IMR-90 (cell line): Measurements from ENCODE around the gene OR5AR1. TPM values are rescaled to one million over a fixed set of nuclear protein-coding genes. Genes with fewer than 3 reads are reported as not detected.

Source experiments
- ATAC-seq: fragments of 200-7000 bp; cut with Tn5 transposase; 2 replicates; pipeline ENCODE4 v1.9.1; 2020; ENCODE audit warnings: low read depth, mild to moderate bottlenecking, moderate library complexity
- BruUV-seq: library from RNA; stranded (reverse); fragments of 400-500 nt; replicated peaks from 2 replicates; lab custom pipeline; 2021; lab: Mats Ljungman, UMichigan
- CTCF ChIA-PET: fragments of 300-600 bp; formaldehyde crosslinking; extraction: SDS; loops from one replicate; lab custom pipeline; 2021; ENCODE audit warnings: antibody characterized with exemption; lab: Yijun Ruan, JAX
- POLR2A ChIA-PET: fragments of 300-600 bp; sonication (Branson Sonifier 250); formaldehyde crosslinking; loops from one replicate; lab custom pipeline; 2022; ENCODE audit warnings: antibody characterized with exemption; ENCODE audit not compliant: unreplicated experiment; lab: Charles Lee
- DNase-seq: peaks from one replicate; pipeline ENCODE4 v3.0.0; 2013
- H2AFZ ChIP-seq: replicated peaks from 2 replicates; pipeline ENCODE3; 2013; ENCODE audit warnings: low read length, mild to moderate bottlenecking; ENCODE audit not compliant: poor library complexity
- H2AK5ac ChIP-seq: 2 replicates; pipeline ENCODE4 v1.6.1; 2013; ENCODE audit warnings: low read depth, low read length, inconsistent platforms
- H2AK9ac ChIP-seq: replicated peaks from 2 replicates; pipeline ENCODE3; 2013; ENCODE audit warnings: mild to moderate bottlenecking, low read depth, low read length, moderate library complexity; ENCODE audit not compliant: poor library complexity
- H2BK120ac ChIP-seq: 2 replicates; pipeline ENCODE4 v1.6.1; 2013; ENCODE audit warnings: low read depth, low read length, inconsistent platforms
- H2BK15ac ChIP-seq: 3 replicates; pipeline ENCODE4 v1.6.1; 2013; ENCODE audit warnings: low read depth, low read length, inconsistent platforms
- H2BK20ac ChIP-seq: 2 replicates; pipeline ENCODE4 v1.6.1; 2013; ENCODE audit warnings: low read depth, mild to moderate bottlenecking, inconsistent platforms, low read length, moderate library complexity
- H2BK5ac ChIP-seq: 2 replicates; pipeline ENCODE4 v1.6.1; 2013; ENCODE audit warnings: mild to moderate bottlenecking, low read depth, low read length, inconsistent platforms; ENCODE audit not compliant: poor library complexity, severe bottlenecking
- H3K14ac ChIP-seq: replicated peaks from 2 replicates; pipeline ENCODE4 v1.6.1; 2013; ENCODE audit warnings: low read depth, low read length, inconsistent platforms
- H3K18ac ChIP-seq: 2 replicates; pipeline ENCODE4 v1.6.1; 2013; ENCODE audit warnings: low read depth, low read length, control low read depth
- H3K23ac ChIP-seq: 2 replicates; pipeline ENCODE4 v1.6.1; 2013; ENCODE audit warnings: low read depth, low read length, inconsistent platforms
- H3K27ac ChIP-seq: 2 replicates; pipeline ENCODE4 v1.5.1; 2013; ENCODE audit warnings: mild to moderate bottlenecking, control low read depth, low read length; ENCODE audit not compliant: insufficient read depth
- H3K27me3 ChIP-seq: 2 replicates; pipeline ENCODE4 v1.6.1; 2013; ENCODE audit warnings: low read length; ENCODE audit not compliant: control insufficient read depth, insufficient read depth
- H3K36me3 ChIP-seq: 2 replicates; pipeline ENCODE4 v1.6.1; 2013; ENCODE audit warnings: low read length, mixed read lengths; ENCODE audit not compliant: control insufficient read depth, insufficient read depth
- H3K4ac ChIP-seq: 2 replicates; pipeline ENCODE4 v1.6.1; 2013; ENCODE audit warnings: low read depth, low read length, inconsistent platforms
- H3K4me1 ChIP-seq: 2 replicates; pipeline ENCODE4 v1.6.1; 2013; ENCODE audit warnings: low read length, mixed read lengths; ENCODE audit not compliant: control insufficient read depth, insufficient read depth
- H3K4me2 ChIP-seq: 2 replicates; pipeline ENCODE4 v1.6.1; 2013; ENCODE audit warnings: low read depth, mild to moderate bottlenecking, control low read depth, low read length, moderate library complexity
- H3K4me3 ChIP-seq: 2 replicates; pipeline ENCODE4 v1.5.1; 2013; ENCODE audit warnings: low read depth, mild to moderate bottlenecking, control low read depth, low read length, moderate library complexity; ENCODE audit not compliant: insufficient read depth
- H3K56ac ChIP-seq: 2 replicates; pipeline ENCODE4 v1.6.1; 2013; ENCODE audit warnings: low read length, inconsistent platforms; ENCODE audit not compliant: insufficient read depth; ENCODE audit errors: extremely low read depth
- H3K79me1 ChIP-seq, 2 experiments: 2 replicates each; pipeline ENCODE4 v1.6.1; 2013; ENCODE audit warnings: low read length in 2 of 2, inconsistent platforms in 1 of 2, low read depth in 1 of 2
- H3K9ac ChIP-seq: 2 replicates; pipeline ENCODE4 v1.6.1; 2013; ENCODE audit warnings: low read depth, low read length, control low read depth
- H3K9me1 ChIP-seq: 2 replicates; pipeline ENCODE4 v1.6.1; 2013; ENCODE audit warnings: low read length, inconsistent platforms; ENCODE audit not compliant: insufficient read depth
- H3K9me3 ChIP-seq: 2 replicates; pipeline ENCODE4 v1.6.1; 2013; ENCODE audit warnings: low read length; ENCODE audit not compliant: control insufficient read depth, insufficient read depth
- H4K20me1 ChIP-seq: 2 replicates; pipeline ENCODE4 v1.6.1; 2013; ENCODE audit warnings: low read length, inconsistent platforms; ENCODE audit not compliant: insufficient read depth
- H4K5ac ChIP-seq: 2 replicates; pipeline ENCODE4 v1.6.1; 2013; ENCODE audit warnings: mild to moderate bottlenecking, low read depth, low read length, control low read depth
- H4K8ac ChIP-seq, 2 experiments: 2 replicates each; pipeline ENCODE4 v1.6.1; 2013; ENCODE audit warnings: low read depth in 2 of 2, low read length in 2 of 2, control low read depth in 1 of 2, inconsistent platforms in 1 of 2
- H4K91ac ChIP-seq: 2 replicates; pipeline ENCODE4 v1.6.1; 2013; ENCODE audit warnings: low read depth, low read length, inconsistent platforms; ENCODE audit not compliant: insufficient read depth
- BHLHE40 ChIP-seq: fragments of 150-350 bp; IDR thresholded peaks from 2 replicates; pipeline ENCODE4 v1.6.1; 2016; ENCODE audit warnings: mild to moderate bottlenecking, low read depth, low read length
- CHD1 ChIP-seq: IDR thresholded peaks from 2 replicates; pipeline ENCODE4 v1.6.1; 2012; ENCODE audit warnings: low read depth, low read length, improper control_type of control experiment
- FOS ChIP-seq: fragments of 150-350 bp; IDR thresholded peaks from 2 replicates; pipeline ENCODE4 v1.6.1; 2016; ENCODE audit warnings: low read depth, low read length
- MAFK ChIP-seq: IDR thresholded peaks from 2 replicates; pipeline ENCODE4 v1.6.1; 2012; ENCODE audit warnings: low read depth, low read length, improper control_type of control experiment
- NFE2L2 ChIP-seq: fragments of 150-350 bp; IDR thresholded peaks from 2 replicates; pipeline ENCODE4 v1.6.1; 2016; ENCODE audit warnings: low read depth, mild to moderate bottlenecking, low read length
- POLR2A ChIP-seq: IDR thresholded peaks from 2 replicates; pipeline ENCODE4 v1.6.1; 2012; ENCODE audit warnings: mild to moderate bottlenecking, low read depth, low read length
- RCOR1 ChIP-seq: IDR thresholded peaks from 2 replicates; pipeline ENCODE4 v1.6.1; 2012; ENCODE audit warnings: mild to moderate bottlenecking, low read length, improper control_type of control experiment; ENCODE audit not compliant: insufficient replicate concordance
- RFX5 ChIP-seq: IDR thresholded peaks from 2 replicates; pipeline ENCODE4 v1.8.0; 2012; ENCODE audit warnings: low read depth, mild to moderate bottlenecking, low read length, moderate library complexity
- USF2 ChIP-seq: fragments of 150-350 bp; IDR thresholded peaks from 2 replicates; pipeline ENCODE4 v1.6.1; 2017; ENCODE audit warnings: mild to moderate bottlenecking, antibody characterized with exemption, low read length, low read depth
- WGBS, 2 experiments: methylation state at CpG; one replicate each; pipeline versions ENCODE4 v1.1.5 to v1.1.7; 2013; ENCODE audit warnings: missing lambda C conversion rate in 2 of 2; ENCODE audit not compliant: insufficient read length in 1 of 2; ENCODE audit errors: extremely low coverage in 2 of 2; 5-methylcytosine and 5-hydroxymethylcytosine counted together
- dilution Hi-C: fragments of 300-500 bp; cut with HindIII; formaldehyde crosslinking; loops from one replicate; pipeline ENCODE4 v1.14.3; 2018; ENCODE audit warnings: low sequenced_read_pairs; ENCODE audit not compliant: unreplicated experiment
- in situ Hi-C: fragments of 300-500 bp; cut with MboI; formaldehyde crosslinking; loops from 3 replicates; pipeline ENCODE4 v1.14.3; 2019; ENCODE audit warnings: low sequenced_read_pairs, inconsistent platforms, mixed read lengths
- intact Hi-C: fragments of 100-400 bp; cut with micrococcal nuclease; formaldehyde crosslinking; loops from 2 replicates; pipeline ENCODE4 v1.10.0; 2022
- polyA plus RNA-seq, 3 experiments: library from polyadenylated mRNA; depleted of rRNA; stranded (reverse); fragments of >200 nt; gene quantifications; 2 replicates each; pipeline ENCODE4 v1.2.3, GENCODE V29; 2012; ENCODE audit warnings: low replicate concordance in 1 of 3
- total RNA-seq: library from RNA; depleted of rRNA; stranded (reverse); fragments of >200 nt; gene quantifications from 2 replicates; pipeline ENCODE4 v1.2.3, GENCODE V29; 2012
- TF ChIP-seq, protein P1 (sequence below): conservative IDR thresholded peaks from 2 replicates; pipeline ENCODE4 v1.5.1; 2012; ENCODE audit warnings: mild to moderate bottlenecking, low read depth, low read length, improper control_type of control experiment
- TF ChIP-seq, protein P2 (sequence below): fragments of 150-350 bp; IDR thresholded peaks from 2 replicates; pipeline ENCODE4 v1.6.1; 2016; ENCODE audit warnings: low read depth, mild to moderate bottlenecking, low read length, moderate library complexity, borderline replicate concordance

OR5AR1 gene
- total and polyA plus RNA-seq, 2 of the 4 experiments (the other 2 are of a cell fraction) = not detected

GRCh38 chr11:56636861-56637260 lies 26.6 kb upstream of the OR5AR1 start:
- no peak overlapping the region for H4K5ac ChIP-seq
- H2AK5ac ChIP-seq = no peak overlapping the region
- H2BK20ac ChIP-seq = no peak overlapping the region
- peaks cover 3% of the 10 kb centered on the region; the same call in 1 of the 2 replicates for H3K9me3 ChIP-seq
- WGBS, 2 experiments = no CpG with 5 or more reads among the region's 2 CpGs
- no peaks in the 10 kb centered on the region for H3K36me3 ChIP-seq
- H2BK15ac ChIP-seq = no peak overlapping the region
- no peak overlapping the region for H4K8ac ChIP-seq
- no peak overlapping the region for H3K56ac ChIP-seq
- no peak overlapping the region for H2BK5ac ChIP-seq
- intact Hi-C loops = no loop called here
- H3K27ac ChIP-seq = no peak overlapping the region
- no peak overlapping the region for H3K23ac ChIP-seq
- H3K9ac ChIP-seq = no peak overlapping the region
- H2AFZ ChIP-seq = no peak overlapping the region
- no peaks in the 10 kb centered on the region for H3K4me1 ChIP-seq
- H2AK9ac ChIP-seq = no peak overlapping the region
- no peak overlapping the region for H3K14ac ChIP-seq
- dilution Hi-C loops = no loop called here
- H4K91ac ChIP-seq = no peak overlapping the region
- H3K4ac ChIP-seq = no peak overlapping the region
- no peak overlapping the region for H3K4me3 ChIP-seq
- H3K18ac ChIP-seq = no peak overlapping the region
- H4K20me1 ChIP-seq = no peaks in the 10 kb centered on the region
- H3K4me2 ChIP-seq = no peak overlapping the region
- in situ Hi-C loops = no loop called here
- H3K27me3 ChIP-seq = no peaks in the 10 kb centered on the region
- no peaks in the 10 kb centered on the region for H3K9me1 ChIP-seq
- ATAC-seq (no peak), DNase-seq (no peak)
- TF ChIP-seq, protein P1, sequence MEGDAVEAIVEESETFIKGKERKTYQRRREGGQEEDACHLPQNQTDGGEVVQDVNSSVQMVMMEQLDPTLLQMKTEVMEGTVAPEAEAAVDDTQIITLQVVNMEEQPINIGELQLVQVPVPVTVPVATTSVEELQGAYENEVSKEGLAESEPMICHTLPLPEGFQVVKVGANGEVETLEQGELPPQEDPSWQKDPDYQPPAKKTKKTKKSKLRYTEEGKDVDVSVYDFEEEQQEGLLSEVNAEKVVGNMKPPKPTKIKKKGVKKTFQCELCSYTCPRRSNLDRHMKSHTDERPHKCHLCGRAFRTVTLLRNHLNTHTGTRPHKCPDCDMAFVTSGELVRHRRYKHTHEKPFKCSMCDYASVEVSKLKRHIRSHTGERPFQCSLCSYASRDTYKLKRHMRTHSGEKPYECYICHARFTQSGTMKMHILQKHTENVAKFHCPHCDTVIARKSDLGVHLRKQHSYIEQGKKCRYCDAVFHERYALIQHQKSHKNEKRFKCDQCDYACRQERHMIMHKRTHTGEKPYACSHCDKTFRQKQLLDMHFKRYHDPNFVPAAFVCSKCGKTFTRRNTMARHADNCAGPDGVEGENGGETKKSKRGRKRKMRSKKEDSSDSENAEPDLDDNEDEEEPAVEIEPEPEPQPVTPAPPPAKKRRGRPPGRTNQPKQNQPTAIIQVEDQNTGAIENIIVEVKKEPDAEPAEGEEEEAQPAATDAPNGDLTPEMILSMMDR = no peak
- TF ChIP-seq POLR2A (no peak), RCOR1 (no peak), USF2 (no peak), NFE2L2 (no peak), MAFK (no peak), FOS (no peak), RFX5 (no peak), CHD1 (no peak), BHLHE40 (no peak)
- TF ChIP-seq, protein P2, sequence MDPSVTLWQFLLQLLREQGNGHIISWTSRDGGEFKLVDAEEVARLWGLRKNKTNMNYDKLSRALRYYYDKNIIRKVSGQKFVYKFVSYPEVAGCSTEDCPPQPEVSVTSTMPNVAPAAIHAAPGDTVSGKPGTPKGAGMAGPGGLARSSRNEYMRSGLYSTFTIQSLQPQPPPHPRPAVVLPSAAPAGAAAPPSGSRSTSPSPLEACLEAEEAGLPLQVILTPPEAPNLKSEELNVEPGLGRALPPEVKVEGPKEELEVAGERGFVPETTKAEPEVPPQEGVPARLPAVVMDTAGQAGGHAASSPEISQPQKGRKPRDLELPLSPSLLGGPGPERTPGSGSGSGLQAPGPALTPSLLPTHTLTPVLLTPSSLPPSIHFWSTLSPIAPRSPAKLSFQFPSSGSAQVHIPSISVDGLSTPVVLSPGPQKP = no peak
- no peak overlapping the region for H2BK120ac ChIP-seq
- H3K79me1 ChIP-seq = no peaks in the 10 kb centered on the region
- BruUV-seq = no TSS peak
- ChIA-PET CTCF (no interaction called here), POLR2A (no interaction called here)
